ENCODE measurements around the gene BRI3BP.

Gene BRI3BP

DNA sequence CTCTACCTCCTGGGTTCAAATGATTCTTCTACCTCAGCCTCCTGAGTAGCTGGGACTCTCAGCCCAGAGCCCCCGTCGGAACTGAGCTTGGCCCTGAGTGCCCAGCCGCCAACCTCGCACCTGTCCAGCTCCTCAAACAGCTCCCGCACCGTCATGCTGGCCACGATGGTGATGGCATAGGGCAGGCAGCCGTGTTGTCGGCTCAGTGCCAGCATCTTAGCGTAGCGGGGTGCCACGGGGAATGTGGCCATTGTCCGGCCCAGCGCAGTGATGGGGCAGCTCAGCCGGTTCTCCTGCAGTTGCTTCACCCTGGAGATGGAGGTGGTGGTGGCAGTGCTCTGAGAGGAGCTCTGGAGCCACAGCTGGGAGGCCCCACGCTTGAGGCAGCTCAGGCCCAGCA is 36.9 kb upstream of the BRI3BP start:
- TF ChIP-seq, protein P1, sequence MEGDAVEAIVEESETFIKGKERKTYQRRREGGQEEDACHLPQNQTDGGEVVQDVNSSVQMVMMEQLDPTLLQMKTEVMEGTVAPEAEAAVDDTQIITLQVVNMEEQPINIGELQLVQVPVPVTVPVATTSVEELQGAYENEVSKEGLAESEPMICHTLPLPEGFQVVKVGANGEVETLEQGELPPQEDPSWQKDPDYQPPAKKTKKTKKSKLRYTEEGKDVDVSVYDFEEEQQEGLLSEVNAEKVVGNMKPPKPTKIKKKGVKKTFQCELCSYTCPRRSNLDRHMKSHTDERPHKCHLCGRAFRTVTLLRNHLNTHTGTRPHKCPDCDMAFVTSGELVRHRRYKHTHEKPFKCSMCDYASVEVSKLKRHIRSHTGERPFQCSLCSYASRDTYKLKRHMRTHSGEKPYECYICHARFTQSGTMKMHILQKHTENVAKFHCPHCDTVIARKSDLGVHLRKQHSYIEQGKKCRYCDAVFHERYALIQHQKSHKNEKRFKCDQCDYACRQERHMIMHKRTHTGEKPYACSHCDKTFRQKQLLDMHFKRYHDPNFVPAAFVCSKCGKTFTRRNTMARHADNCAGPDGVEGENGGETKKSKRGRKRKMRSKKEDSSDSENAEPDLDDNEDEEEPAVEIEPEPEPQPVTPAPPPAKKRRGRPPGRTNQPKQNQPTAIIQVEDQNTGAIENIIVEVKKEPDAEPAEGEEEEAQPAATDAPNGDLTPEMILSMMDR (IDR thresholded peaks at IDR 0.05; ENCODE audit: insufficient read depth, low read length, missing control alignments) = no peak
- ChIA-PET CTCF (interaction anchor here (4.3 kb wide), 1 partner anchor 16 kb away, joined by 33 read pairs; no protein-coding TSS in a partner anchor), POLR2A (no interaction called here)
- H3K4me3 ChIP-seq (ENCODE audit: low read depth, low read length) = no peak overlapping the region
- no peak for DNase-seq (ENCODE audit: low read depth, low spot score)

GRCh38 chr12:124961055-124961454 is 32.4 kb upstream of the BRI3BP start:
- no peak overlapping the region for H3K4me3 ChIP-seq (ENCODE audit: low read depth, low read length)
- ChIA-PET POLR2A (no interaction called here), CTCF (interaction anchor here (0.7 to 1.2 kb wide), 3 partner anchors 13 to 20 kb away, joined by 3 read pairs; no protein-coding TSS in a partner anchor)
- TF ChIP-seq, protein P1 (IDR thresholded peaks at IDR 0.05; ENCODE audit: insufficient read depth, low read length, missing control alignments) = no peak
- DNase-seq (ENCODE audit: low read depth, low spot score) = no peak

- no peak for DNase-seq (ENCODE audit: low read depth, low spot score)
- TF ChIP-seq, protein P1 (IDR thresholded peaks at IDR 0.05; ENCODE audit: insufficient read depth, low read length, missing control alignments) = no peak
- POLR2A ChIA-PET = no interaction called here
- CTCF ChIA-PET = interaction anchor here (3.0 kb wide), 1 partner anchor 22 kb away, joined by 9 read pairs; no protein-coding TSS in a partner anchor
- H3K4me3 ChIP-seq (ENCODE audit: low read depth, low read length) = no peak overlapping the region
Measured at GRCh38 chr12:124963211-124963610, 30.2 kb upstream of the BRI3BP start.

DNA sequence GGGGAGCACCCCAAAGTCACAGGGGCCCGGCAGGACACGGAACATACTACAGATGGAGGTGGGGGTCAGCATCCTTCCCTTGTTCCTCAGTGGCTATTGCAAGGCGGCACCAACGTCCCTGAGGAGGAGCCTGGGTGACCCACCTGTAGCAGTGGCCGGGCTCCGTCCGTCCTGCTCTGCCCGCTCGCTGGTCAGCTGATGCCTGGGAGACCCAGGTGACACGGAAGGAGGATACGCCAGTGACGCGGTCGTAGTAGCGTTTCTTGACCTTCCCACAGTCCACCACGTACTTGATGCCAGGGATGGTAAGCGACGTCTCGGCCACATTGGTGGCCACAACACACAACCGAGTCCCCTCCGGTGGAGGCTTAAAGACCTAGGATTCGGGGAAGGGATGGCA is 29.2 kb upstream of the BRI3BP start:
- H3K4me3 ChIP-seq (ENCODE audit: low read depth, low read length) = no peak overlapping the region
- DNase-seq (ENCODE audit: low read depth, low spot score) = no peak
- ChIA-PET CTCF (interaction anchor here (0.8 to 3.0 kb wide), 2 partner anchors 13 to 23 kb away, joined by 4 to 9 read pairs; no protein-coding TSS in a partner anchor), POLR2A (no interaction called here)
- TF ChIP-seq, protein P1 (IDR thresholded peaks at IDR 0.05; ENCODE audit: insufficient read depth, low read length, missing control alignments) = no peak

DNA sequence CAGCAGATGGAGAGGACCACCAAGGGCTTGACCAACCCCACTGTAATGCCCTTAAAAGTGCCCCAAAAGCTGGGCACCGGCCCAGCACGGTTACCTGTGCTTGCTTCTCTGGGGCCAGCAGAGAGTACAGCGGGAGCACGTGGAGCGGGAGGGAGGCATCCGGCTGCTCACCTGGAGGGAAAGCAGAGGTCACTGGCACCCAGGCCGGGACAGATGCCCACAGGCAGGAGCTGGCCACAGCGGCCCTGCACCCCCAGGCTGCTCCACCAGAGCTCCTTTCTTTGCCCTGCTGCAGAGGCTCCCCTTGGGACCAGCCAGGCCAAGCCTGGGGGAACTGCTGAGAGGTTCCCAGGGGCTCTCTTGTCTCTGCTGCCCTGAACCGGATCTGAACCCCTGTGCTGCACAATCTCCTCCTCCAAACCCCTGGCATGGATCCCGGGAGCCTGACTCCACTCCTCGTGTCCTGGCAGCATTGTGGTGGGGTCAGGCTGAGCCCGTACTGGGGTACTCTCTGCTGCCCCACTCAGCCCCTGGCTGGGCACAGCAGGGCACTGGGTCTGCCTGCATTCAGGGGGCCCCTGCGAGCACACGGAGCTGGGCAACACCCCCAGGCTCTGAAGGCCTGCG is 28.5 kb upstream of the BRI3BP start:
- POLR2A ChIA-PET = no interaction called here
- TF ChIP-seq, protein P1 (IDR thresholded peaks at IDR 0.05; ENCODE audit: insufficient read depth, low read length, missing control alignments) = no peak
- CTCF ChIA-PET = interaction anchor here (0.8 to 3.0 kb wide), 2 partner anchors 13 to 24 kb away, joined by 4 to 9 read pairs; no protein-coding TSS in a partner anchor
- DNase-seq (ENCODE audit: low read depth, low spot score) = no peak
- H3K4me3 ChIP-seq (ENCODE audit: low read depth, low read length) = no peak overlapping the region

GRCh38 chr12:124967016-124967739 is 26.3 kb upstream of the BRI3BP start:
- DNase-seq (ENCODE audit: low read depth, low spot score) = no peak
- H3K4me3 ChIP-seq (ENCODE audit: low read depth, low read length) = no peak overlapping the region
- TF ChIP-seq, protein P1 (IDR thresholded peaks at IDR 0.05; ENCODE audit: insufficient read depth, low read length, missing control alignments) = no peak
- ChIA-PET POLR2A (no interaction called here), CTCF (no interaction called here)

All from AG04449 (cell line).